ENCODE measurements around the gene SPTBN5. TPM values are rescaled to one million over a fixed set of nuclear protein-coding genes. Genes with fewer than 3 reads are reported as not detected.
A peak's percentile ranks its signal among the peaks of the same experiment; 100 is the strongest.

SPTBN5 gene
- total RNA-seq, 2 donors from 2014 or later = 0.64 to 1.4 TPM

DNA sequence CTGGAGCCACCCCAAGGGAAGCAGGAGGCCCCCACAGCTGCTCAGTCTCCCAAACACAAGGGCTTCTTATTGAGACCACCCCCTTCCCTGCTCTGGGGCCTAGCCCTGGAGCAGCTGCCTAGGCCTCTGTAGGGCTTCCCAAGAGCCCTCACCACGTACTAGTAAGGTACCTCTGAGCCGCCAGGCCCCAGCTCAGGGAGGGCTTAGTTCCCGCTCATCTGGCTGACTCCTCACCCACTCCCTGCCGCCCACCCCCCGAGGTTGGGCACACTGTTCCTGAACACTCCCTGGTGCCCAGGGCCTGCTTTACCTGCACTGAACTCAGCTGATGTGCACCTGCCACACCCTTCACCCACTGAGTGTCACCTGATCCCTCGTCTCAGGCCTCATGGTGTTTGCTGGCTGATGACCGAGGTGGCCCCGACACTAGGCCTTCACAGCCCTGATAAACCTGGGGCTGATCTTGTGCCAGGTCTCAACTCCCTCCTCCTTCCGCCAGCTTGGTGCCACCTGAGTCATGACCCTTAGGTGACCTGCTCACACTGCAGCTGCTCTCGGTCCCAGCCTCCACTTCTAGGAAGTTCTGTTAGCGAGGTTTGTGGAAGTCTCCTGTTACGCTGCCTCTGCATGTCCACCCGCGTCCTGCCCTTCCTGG, 18.0 kb upstream of the SPTBN5 start:
- ATAC-seq (no peak), DNase-seq (no peak)
- intact Hi-C loops (cut with DNase I, micrococcal nuclease) = no loop called here

DNA sequence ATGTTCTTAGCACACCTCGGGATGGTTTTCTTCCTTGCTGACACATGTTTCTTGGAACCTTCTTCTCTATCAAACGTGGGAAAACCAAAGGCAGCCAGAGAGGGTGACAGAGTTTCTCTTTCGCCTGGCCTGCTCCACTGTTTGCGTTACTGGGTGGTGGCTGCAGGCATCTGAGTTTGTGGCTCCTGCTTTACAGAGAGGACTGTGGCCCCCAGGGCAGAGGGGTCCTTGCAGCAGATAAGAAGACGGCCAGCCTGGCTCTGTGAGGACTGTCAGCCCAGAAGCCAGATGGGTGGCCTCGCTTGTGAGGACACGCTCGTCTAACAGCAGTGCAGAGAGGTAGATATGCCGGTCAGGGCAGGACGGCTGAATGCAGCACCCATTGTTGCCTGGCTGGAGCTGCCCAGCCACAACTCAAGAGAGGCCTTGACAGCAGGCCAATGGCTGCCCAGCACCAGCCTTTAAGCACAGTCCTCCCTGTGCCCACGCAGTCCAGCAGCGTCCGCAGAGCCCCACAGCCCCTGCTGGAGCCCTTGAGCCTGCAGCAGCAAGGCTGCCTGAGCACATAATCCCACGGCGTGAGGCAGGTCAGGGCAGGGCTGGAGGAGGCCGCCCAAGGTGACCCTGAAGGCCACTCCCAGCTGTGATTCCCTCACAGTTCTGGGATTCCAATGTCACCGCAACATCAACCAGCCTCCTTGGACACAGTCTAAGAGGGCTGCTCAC, 15.0 kb upstream of the SPTBN5 start:
- intact Hi-C loops (cut with DNase I, micrococcal nuclease) = no loop called here
- DNase-seq = no peak
- ATAC-seq = peak; percentile 64

DNA sequence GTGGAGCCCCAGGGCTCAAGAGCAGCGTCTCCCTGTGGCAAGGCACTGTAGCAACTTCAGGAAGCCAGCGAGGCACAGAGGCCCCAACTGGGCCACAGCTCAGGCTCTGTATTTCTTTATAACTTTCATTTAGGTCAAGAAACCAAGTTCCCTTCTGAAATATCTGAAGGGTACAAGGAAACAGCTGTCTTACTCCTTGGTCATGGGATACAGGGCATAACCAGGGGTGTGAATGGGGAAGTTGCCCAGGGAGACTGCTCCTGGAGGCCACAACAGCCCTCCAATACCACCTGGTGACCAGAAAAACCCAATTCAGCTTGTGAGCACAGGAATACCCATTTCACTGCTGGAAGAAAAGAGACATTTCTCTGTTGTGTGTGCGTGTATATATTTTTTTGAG, 13.3 kb upstream of the SPTBN5 start:
- no peak for DNase-seq
- ATAC-seq = no peak
- intact Hi-C loops (cut with DNase I, micrococcal nuclease) = no loop called here

DNA sequence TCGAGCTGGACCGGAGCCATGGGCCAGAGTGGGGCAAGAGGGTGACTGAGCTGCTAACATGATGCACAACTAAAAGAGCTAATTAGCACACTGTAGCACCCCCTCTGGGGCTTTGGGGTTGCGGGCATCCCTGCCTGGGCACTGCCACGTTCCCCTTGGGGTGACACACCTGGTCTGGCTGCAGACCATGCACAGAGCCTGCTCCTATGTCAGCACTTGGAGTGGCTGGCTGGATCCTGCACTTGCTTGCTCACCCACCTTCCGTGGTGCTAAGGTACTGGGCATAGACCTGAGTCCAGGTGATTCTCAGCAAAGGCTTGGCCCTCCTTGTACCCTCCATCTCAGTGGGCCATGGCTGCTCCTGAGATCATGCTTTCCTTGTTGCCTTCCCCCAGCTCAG, 12.8 kb upstream of the SPTBN5 start:
- no peak for ATAC-seq
- intact Hi-C loops (cut with DNase I, micrococcal nuclease) = no loop called here

DNA sequence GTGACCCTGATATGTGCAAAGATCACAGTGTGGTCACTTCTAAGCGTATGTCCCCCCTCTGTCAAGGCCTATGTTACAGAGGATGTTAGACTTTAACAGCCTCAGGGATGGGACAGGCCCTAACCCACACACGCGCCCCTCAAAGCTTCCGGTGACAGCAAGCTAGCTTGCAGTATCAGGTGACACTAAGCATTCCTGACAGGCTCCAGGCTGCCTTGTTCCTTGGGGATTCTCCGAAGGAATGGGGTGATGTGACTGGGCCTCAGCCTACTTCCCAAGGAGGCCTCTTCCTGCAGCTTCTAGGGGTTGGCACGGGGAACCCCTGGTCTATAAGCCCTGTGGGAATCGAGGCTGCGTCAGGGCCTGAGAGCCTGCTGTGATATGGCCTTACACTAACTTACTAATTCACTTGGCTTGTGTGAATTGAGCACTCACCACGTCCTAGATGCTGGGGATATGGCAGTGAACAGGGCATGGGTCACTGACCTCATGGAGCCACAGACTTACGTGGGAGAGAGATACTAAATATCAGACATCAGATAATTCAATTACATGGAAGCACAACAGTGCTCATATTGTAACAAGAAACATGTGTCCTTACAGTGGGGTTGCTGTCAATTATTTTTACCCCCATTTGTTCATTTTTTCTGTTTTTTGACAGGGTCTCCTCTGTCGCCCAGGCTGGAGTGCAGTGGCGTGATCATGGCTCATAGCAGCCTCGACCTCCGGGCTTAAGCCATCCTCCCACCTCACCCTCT, 11.4 kb upstream of the SPTBN5 start:
- no peak for DNase-seq
- intact Hi-C loops (cut with DNase I, micrococcal nuclease) = no loop called here
- ATAC-seq = no peak

More for the DNA sequence above, 12.8 kb upstream of the SPTBN5 start:
- DNase-seq = no peak

DNA sequence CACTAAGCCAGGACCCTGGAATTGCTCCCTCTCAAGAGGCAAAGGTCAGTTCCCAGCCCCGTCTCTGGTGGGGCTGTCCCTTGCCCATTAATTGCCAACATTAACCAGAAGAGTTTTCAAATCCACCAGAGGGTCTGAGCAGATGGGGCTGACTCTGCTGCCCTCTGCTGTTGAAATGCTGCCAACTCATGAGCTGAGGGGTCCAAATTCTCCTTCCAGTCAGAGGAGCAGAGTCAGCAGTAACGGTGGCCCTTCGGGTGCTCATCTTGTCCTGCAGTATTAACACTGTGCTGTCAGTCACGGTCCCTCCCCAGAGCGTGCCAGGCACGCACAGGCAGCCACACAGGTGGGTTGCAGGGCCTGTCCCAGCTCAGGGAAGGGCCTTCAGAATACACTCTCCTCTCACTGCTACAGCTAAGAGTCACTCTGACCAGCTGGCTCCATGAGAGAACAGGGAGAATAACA, 10.7 kb upstream of the SPTBN5 start:
- ATAC-seq (peak; percentile 65), DNase-seq (peak in 1 of 2 donors; percentile 69)
- intact Hi-C loops (cut with DNase I, micrococcal nuclease) = no loop called here

DNA sequence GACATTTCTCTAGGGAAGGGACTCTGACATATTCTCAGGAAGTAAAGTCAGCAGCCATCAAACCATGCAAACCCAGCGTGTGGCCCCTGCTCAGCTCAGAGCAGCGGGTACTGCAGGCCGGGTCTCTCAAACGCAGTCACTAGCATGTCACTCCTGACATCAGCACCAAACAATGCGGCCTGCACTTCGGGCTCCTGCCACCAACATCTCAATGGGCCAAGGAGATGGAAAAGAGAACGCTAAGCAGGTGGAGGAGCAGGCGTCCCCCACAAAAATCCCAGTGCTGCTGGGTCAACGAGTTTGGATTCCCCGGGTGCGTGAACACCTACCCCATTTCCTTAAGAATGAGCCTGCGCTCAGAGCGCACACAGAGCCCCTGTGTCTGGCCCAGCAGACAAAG, 9.9 kb upstream of the SPTBN5 start:
- DNase-seq = no peak
- intact Hi-C loops (cut with DNase I, micrococcal nuclease) = no loop called here
- no peak for ATAC-seq

DNA sequence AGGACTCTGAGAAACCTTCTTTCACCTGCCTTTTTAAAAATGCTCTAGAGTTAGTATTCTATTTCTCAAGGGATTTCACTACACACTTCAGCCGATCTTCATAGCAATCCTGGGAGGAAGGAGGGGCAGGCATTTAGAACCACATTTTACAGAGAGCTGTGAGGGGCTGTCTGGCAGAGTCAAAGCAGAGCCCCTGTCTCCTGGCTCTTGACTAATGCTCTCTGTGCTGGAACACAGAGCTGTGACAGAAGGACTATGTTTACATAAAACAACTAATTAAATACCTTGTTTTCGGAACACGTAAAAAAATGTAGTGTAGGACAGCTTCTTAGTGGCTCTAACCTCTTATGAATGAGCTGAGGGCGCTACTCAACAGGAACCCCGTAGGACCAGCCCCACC, 7.6 kb upstream of the SPTBN5 start:
- intact Hi-C loops (cut with DNase I, micrococcal nuclease) = no loop called here
- DNase-seq (no peak), ATAC-seq (no peak)

DNA sequence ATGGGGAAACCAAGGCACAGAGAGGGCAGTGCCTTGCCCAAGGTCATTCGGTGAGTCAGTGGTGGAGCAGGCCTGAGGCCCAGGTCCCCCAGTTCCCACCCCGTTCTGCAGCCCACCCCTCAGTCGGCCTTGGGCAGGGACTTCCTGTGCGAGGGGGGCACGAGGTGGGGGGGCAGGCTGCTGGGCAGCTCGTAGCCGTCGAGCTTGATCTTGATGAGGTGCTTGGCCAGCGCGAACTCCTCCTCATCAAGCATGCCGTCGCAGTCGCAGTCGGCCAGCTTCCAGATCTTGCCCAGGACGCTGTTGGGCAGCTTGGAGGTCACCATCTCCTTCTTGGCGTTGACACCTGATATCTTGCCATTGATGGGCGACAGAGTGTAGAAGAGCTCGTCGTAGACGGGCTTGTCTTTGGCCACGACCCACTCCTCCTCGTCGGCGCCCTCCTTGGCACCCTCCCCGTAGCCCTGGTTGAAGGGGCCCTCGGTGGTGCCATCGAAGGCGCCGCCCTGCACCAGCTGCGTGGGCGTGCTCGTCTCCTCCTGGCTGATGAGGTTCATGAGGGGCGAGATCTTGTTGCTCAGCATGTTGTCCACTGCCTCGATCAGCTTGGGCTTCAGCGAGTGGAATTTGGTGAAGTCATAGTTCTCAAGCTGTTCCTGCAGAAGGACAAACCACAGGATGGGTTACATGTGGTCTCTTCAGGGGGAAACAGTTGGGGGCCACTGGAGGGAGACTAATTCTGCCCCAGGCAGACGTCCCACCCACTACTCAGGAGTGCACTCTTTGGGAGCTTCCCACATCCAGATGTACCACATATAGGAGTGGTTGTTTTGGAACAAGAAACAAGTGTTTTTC, 6.9 kb upstream of the SPTBN5 start:
- ATAC-seq (no peak), DNase-seq (no peak)
- intact Hi-C loops (cut with DNase I, micrococcal nuclease) = no loop called here

DNA sequence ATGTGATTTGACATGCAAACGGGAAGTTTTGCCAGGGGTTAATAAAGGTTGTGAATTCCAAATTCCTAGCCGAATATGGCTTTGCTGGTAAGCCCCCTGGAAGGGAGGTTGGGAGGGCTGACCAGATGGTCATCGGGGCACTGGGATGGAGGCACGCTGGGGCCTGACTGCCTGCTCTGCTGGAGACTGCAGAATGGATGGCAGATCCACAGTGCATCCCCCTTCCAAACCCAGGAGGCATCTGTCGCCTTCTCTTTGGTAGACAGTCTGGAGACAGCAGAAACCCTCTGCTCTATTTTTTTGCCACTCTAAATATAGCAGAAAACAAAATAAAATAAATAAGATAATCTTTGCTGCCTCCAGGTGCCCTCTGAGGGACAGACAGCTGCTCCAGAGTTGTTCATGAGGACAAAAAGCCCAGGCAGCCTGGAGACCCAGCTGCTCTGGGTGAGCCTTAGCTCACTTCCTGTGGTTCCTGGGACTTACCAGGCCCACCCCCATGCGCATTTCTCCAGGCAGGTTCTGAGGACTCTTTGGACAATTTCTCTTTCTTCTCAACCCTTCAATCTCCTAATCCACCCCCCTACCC, 6.1 kb upstream of the SPTBN5 start:
- DNase-seq (no peak), ATAC-seq (no peak)
- intact Hi-C loops (cut with DNase I, micrococcal nuclease) = no loop called here

DNA sequence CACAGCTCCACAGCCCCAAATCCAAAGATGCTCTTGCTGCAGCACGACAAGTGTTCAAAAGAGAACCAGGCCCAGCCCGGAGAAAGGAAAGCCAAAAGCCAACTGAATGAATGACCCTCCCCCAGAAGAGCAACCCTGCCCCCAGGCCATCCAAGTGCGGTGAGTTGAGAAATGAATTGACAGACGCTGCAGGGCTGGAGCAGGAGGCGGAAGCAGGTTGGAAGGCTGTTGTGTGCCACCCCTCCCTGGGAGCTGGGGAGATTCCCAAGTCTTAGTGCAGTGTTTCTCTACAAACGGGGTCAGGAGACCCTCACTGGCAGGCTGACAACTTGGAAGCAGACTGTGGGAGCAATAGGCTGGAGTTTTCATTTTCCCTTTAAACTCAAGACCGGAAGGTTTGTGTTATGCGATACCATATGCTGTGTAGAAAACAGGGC, 3.5 kb upstream of the SPTBN5 start:
- ATAC-seq = no peak
- intact Hi-C loops (cut with DNase I, micrococcal nuclease) = no loop called here
- DNase-seq = no peak

DNA sequence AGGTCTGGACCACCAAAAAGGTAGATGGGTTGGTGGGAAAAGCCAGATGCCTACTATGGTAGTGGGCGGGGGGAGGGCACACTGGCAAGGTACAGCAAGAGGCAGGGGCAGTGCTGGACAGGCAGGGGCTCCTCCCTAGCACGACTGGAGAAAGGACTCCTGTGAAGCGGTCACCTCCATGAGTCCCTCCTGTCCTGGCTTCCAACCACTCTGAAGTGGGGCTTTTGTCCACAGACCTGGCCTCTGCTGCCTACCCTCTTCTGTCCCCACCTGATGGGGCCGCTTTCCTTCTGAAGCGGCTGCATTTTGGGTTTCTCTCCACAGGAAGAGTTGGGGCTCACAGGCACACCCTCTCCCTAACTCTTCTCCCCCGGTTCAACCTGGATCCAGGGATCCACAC, 2.7 kb upstream of the SPTBN5 start:
- ATAC-seq (no peak), DNase-seq (no peak)
- intact Hi-C loops (cut with DNase I, micrococcal nuclease) = no loop called here

DNA sequence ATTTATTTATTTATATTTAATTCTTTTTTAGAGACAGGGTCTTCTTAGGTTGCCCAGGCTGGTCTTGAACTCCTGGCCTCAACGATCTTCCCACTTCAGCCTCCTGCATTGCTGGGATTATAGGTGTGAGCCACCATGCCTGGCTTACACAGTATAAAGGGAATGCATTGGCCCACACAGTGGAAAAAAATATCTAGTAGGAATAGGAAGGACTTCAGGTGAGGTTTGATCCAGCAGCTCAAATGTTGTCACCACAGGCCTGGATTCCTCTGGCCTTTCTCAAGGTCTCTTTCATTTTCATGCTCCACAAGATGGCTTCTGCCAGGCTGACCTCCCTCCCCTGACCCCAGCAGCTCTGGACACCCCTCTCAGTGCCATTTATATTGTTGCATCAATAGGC, 2.1 kb upstream of the SPTBN5 start:
- DNase-seq (no peak), ATAC-seq (no peak)
- intact Hi-C loops (cut with DNase I, micrococcal nuclease) = no loop called here

DNA sequence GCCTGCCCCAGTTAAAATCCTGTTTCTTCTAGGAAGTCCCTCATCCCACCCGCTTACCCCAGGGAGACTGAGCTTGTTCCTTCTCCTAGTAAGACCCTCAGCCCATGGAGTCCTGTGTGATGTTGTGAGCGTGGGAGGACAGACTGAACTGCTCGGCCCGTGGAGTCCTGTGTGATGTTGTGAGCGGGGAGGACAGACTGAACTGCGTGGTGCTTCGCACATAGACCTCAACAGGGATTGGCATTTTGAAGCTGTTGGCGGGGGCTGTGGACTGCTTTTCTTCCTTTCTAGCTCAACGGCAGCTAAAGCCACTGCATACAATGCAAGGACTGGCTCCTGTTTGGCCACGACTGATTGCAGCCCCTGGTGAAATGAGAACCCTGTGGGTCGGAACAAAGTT, 1.6 kb upstream of the SPTBN5 start:
- ATAC-seq = no peak
- no peak for DNase-seq
- intact Hi-C loops (cut with DNase I, micrococcal nuclease) = no loop called here

DNA sequence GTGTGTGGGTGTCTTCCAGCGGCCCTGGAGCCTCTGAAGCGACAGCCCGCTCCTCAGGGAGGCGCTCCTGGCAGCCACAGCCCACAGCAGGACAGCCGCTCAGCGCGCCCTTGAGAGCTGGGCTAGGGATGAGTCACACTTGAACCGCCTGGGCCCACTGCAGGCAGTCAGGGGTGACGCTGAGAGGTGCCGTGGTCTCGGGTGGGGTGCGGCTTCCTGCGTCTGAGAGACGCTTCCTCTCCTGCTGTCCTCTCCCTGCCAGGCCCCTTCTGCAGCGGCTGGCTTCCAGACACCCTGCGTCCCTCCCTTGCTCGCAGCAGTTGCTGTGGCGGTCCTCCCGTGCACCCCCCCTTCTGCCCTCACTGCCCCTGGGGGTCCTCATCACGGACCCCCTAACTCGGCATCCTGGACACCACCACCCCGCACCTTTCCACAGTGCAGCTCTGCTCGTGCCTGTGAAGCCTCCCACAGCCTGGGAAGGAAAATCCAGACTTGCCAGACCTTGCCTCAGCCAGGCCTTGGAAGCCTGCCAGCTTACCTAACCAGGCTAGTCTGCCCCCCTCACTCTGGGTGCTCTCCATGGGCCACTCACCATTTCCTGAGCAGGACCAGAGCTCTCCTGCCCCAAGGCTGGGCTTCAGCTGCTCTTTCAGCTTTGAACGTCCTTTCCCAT, 1.1 kb upstream of the SPTBN5 start:
- ATAC-seq = peak; percentile 43
- intact Hi-C loops (cut with DNase I, micrococcal nuclease) = no loop called here

DNA sequence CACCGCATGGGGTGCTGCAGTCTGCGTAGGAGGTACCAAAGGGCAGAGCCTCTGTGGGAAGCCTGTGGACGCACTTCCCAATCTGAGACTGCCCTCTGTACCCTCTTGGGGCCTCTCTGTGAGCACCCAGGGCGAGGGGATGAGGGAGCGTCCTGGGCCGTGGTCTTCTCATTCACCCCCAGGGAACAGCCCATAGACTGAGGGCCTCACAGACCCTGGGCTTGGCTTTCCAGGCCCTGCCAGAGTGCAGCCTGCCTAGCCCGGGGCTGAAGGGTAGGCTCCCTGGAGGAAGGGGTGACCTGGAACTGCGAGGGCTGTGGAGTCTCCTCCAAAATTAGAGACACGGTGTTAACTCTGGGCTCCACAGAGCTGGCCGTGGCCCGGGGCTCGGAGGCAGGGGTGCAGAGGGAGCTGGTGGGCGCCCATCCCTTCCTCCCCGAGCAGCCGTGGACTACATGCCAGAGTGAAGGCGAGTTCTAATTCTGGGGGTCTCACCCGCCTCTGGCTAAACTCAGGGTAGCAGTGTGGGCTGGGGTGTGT, 468 bp upstream of the SPTBN5 start:
- intact Hi-C loops (cut with DNase I, micrococcal nuclease) = no loop called here
- no peak for DNase-seq
- ATAC-seq = no peak

More for the DNA sequence above, 1.1 kb upstream of the SPTBN5 start:
- DNase-seq = peak; percentile 60 to 63

DNA sequence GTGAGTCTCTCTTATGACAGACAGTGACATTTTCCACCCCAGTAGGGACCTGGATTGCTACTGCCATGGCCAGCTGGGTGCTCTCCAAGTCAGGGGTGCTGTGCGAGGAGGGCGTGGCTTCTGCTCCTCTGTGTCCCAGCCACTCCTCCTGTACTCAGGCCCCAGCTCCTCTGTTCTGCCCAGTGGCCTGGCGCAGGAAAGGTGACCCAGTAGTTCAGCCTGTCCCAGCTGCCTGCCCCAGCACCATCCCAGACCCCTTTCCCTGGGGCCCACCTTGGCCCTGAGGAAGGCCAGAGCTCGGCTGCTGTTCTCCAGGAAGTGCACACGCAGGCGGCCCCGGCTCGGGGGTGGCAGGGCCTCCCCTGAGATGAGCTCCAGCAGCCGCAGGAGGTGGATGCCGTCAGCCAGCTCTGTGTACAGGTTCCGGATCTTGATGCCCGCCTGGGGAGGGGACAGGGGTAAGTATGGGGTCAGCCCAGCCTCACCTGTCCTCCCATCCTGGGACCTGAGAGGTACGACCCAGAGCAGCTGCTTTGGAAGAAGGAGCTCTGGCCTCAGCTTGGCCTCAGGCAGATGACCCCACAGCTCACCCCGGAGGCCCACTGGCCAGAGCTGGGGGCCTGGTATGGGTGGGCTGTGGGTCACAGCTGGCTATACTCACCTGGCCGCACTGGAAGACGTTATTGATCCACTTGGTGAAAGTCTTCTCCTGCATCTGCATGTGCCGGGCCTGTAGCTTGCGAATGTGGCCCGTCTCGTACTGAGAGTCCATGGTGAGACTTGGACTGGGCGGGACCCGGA, 1.0 kb downstream of the SPTBN5 start:
- DNase-seq = peak; percentile 68 to 72
- intact Hi-C loops (cut with DNase I, micrococcal nuclease) = no loop called here
- peak; percentile 84 for ATAC-seq

All from left colon (tissue), 2 donors.